Brain microvascular endothelial cell (primary cell): ENCODE results near the gene OR2T11.
"Not testable (repeated sequence)": the region's sequence is repeated elsewhere in the genome, so short reads cannot be mapped to it uniquely, and the experiment has no call there.

Experiments
- DNase-seq: peaks from one replicate; pipeline ENCODE4 v3.0.0-alpha.2; 2020
- H3K27ac ChIP-seq: fragments of 250-450 bp; sonication (Bioruptor Pico); 2 replicates; pipeline ENCODE4 v1.5.1; 2020; ENCODE audit warnings: mild to moderate bottlenecking, moderate library complexity
- H3K27me3 ChIP-seq: fragments of 250-450 bp; sonication (Bioruptor Pico); replicated peaks from 2 replicates; pipeline ENCODE4 v1.5.1; 2020; ENCODE audit warnings: mild to moderate bottlenecking
- H3K36me3 ChIP-seq: fragments of 250-450 bp; sonication (Bioruptor Pico); replicated peaks from 2 replicates; pipeline ENCODE4 v1.5.1; 2020; ENCODE audit warnings: mild to moderate bottlenecking
- H3K4me3 ChIP-seq: 2 replicates; pipeline ENCODE4 v1.5.1; 2011; ENCODE audit warnings: low read depth, mild to moderate bottlenecking, control low read depth, low read length, moderate library complexity
- in situ Hi-C: cut with HindIII; loops from 2 replicates; pipeline ENCODE4 v1.10.0; 2017; ENCODE audit warnings: low sequenced_read_pairs, low pct_ligation_motif_present
- TF ChIP-seq, protein P1 (sequence below): IDR thresholded peaks from 2 replicates; pipeline ENCODE4 v1.5.1; 2011; ENCODE audit warnings: low read depth, mild to moderate bottlenecking, moderate library complexity, low read length, control low read depth, inconsistent platforms; ENCODE audit errors: missing control alignments

OR2T11 gene

GRCh38 chr1:248639652-248640051 is 4.8 kb upstream of the OR2T11 start:
- H3K27me3 ChIP-seq, H3K36me3 ChIP-seq, H3K4me3 ChIP-seq, DNase-seq, in situ Hi-C loops, H3K27ac ChIP-seq: not testable (repeated sequence)

DNA sequence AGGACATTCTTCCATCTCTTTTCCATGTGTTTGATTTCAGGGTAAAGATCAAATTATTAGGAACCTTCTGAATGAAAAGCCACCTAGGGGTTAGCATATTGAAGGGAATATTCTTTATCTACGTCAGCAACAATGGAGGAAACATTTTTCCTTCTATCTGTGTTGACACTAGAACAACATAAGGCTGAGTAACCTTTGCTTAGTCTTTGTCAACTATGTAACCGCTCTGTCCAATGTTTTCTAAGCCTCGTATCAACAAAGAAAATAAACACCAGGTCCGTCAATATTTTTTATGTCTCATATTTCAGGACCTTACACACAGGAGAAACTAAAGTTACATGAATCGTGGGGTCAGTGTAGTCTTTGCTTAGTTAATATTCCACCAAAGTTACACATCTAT is 1.7 kb upstream of the OR2T11 start:
- DNase-seq, H3K27ac ChIP-seq, H3K27me3 ChIP-seq, H3K36me3 ChIP-seq, H3K4me3 ChIP-seq, in situ Hi-C loops: not testable (repeated sequence)

GRCh38 chr1:248631354-248632008 is 3.4 kb downstream of the OR2T11 start:
- TF ChIP-seq, protein P1, sequence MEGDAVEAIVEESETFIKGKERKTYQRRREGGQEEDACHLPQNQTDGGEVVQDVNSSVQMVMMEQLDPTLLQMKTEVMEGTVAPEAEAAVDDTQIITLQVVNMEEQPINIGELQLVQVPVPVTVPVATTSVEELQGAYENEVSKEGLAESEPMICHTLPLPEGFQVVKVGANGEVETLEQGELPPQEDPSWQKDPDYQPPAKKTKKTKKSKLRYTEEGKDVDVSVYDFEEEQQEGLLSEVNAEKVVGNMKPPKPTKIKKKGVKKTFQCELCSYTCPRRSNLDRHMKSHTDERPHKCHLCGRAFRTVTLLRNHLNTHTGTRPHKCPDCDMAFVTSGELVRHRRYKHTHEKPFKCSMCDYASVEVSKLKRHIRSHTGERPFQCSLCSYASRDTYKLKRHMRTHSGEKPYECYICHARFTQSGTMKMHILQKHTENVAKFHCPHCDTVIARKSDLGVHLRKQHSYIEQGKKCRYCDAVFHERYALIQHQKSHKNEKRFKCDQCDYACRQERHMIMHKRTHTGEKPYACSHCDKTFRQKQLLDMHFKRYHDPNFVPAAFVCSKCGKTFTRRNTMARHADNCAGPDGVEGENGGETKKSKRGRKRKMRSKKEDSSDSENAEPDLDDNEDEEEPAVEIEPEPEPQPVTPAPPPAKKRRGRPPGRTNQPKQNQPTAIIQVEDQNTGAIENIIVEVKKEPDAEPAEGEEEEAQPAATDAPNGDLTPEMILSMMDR, result no peak
- in situ Hi-C loops, result no loop called here
- no peak for DNase-seq
- H3K4me3 ChIP-seq, result no peak overlapping the region
- H3K27me3 ChIP-seq, result no peaks in the 10 kb centered on the region
- no peak overlapping the region for H3K27ac ChIP-seq
- H3K36me3 ChIP-seq, result no peaks in the 10 kb centered on the region

DNA sequence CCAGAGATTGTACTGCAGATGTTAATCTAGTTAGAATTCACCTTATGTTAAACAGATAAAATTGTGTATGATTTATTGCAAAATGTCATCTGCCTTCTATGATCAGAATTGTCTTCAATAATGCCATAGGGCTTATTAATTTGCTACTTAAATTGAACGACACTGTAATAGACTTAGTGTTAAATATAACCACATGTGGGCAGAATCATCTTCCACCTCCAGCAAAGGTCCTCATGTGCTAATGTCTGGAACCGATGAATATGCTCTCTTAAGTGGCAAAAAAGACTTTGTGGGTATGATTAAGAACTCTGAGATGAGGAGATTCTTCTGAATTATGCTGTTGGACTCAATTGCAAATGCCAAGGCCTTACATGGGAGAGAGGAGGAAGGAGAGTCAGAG is 4.3 kb downstream of the OR2T11 start:
- no peak for DNase-seq

GRCh38 chr1:248627971-248628844 is 6.7 kb downstream of the OR2T11 start:
- Histone ChIP-seq H3K36me3 (no peaks in the 10 kb centered on the region), H3K27me3 (no peaks in the 10 kb centered on the region), H3K4me3 (no peak overlapping the region), H3K27ac (no peak overlapping the region)
- TF ChIP-seq, protein P1, result no peak
- in situ Hi-C loops, result no loop called here
- no peak for DNase-seq

More for the DNA sequence above, 4.3 kb downstream of the OR2T11 start:
- TF ChIP-seq, protein P1, result no peak
- H3K27ac ChIP-seq, result no peak overlapping the region
- no peaks in the 10 kb centered on the region for H3K36me3 ChIP-seq
- H3K4me3 ChIP-seq, result no peak overlapping the region
- H3K27me3 ChIP-seq, result no peaks in the 10 kb centered on the region
- in situ Hi-C loops, result no loop called here

DNA sequence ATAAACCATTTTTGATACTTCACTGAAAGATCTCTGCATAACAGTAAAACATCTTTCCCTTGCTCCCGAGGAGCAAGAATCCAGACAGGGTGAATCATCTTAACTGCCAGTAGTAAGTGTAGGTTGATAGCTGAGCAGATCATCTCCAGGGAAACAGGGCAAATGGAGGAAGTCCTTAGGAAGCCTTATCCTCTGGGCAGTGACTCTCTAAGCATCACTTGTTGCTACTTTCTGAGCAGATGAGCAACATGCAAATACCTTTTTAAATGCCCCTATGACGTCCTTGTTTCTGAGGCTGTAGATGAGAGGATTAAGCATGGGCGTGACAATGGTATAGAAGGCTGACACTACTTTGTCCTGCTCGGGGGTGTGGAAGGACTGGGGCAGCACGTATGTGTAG is 8.9 kb downstream of the OR2T11 start:
- in situ Hi-C loops, result no loop called here
- no peak overlapping the region for H3K4me3 ChIP-seq
- DNase-seq, result no peak

More for the DNA sequence above, 8.9 kb downstream of the OR2T11 start:
- H3K27ac ChIP-seq, result no peak overlapping the region
- H3K36me3 ChIP-seq, result no peaks in the 10 kb centered on the region
- TF ChIP-seq, protein P1, result no peak
- H3K27me3 ChIP-seq, result no peaks in the 10 kb centered on the region
